ENCODE data around the gene POU6F2. TPM values are rescaled to one million over a fixed set of nuclear protein-coding genes. Genes with fewer than 3 reads are reported as not detected.

Gene POU6F2
- total RNA-seq, 4 donors from 2014 or later: 0.31 to 0.66 TPM; not detected in 2

- ATAC-seq: no peak
- WGBS, 2 donors (ENCODE audit: low coverage in 1 of 2): 79% methylated on average over 9 to 10 of the region's 10 CpGs
- H3K4me1 ChIP-seq: no peaks in the 10 kb centered on the region
Observed at GRCh38 chr7:39406467-39406866, 428.8 kb downstream of the POU6F2 start.

GRCh38 chr7:39407137-39407536 is 429.4 kb downstream of the POU6F2 start:
- Histone ChIP-seq H3K27ac (no peak overlapping the region), H3K4me1 (no peaks in the 10 kb centered on the region), H3K9me3 (no peaks in the 10 kb centered on the region), H3K4me3 (no peak overlapping the region), H3K36me3 (no peaks in the 10 kb centered on the region), H3K27me3 (no peaks in the 10 kb centered on the region)
- TF ChIP-seq POLR2AphosphoS5 (IDR thresholded peaks at IDR 0.05) (no peak), CTCF (IDR thresholded peaks at IDR 0.05) (no peak), EP300 (IDR thresholded peaks at IDR 0.05) (no peak), POLR2A (IDR thresholded peaks at IDR 0.05) (no peak)
- WGBS, 2 donors (ENCODE audit: low coverage in 1 of 2): 30 to 46% methylated on average over 2 to 3 of the region's 4 CpGs
- no peak for ATAC-seq

More at GRCh38 chr7:39406467-39406866, 428.8 kb downstream of the POU6F2 start:
- Histone ChIP-seq H3K27ac (no peak overlapping the region), H3K4me3 (no peak overlapping the region), H3K36me3 (no peaks in the 10 kb centered on the region), H3K27me3 (no peaks in the 10 kb centered on the region), H3K9me3 (no peaks in the 10 kb centered on the region)
- TF ChIP-seq EP300 (IDR thresholded peaks at IDR 0.05): no peak
- no peak for TF ChIP-seq CTCF (IDR thresholded peaks at IDR 0.05)
- no peak for TF ChIP-seq POLR2AphosphoS5 (IDR thresholded peaks at IDR 0.05)
- TF ChIP-seq POLR2A (IDR thresholded peaks at IDR 0.05): no peak

GRCh38 chr7:39407723-39408122 is 430.0 kb downstream of the POU6F2 start:
- Histone ChIP-seq H3K27ac (no peak overlapping the region), H3K36me3 (no peaks in the 10 kb centered on the region), H3K4me3 (no peak overlapping the region), H3K9me3 (no peaks in the 10 kb centered on the region), H3K4me1 (no peaks in the 10 kb centered on the region), H3K27me3 (no peaks in the 10 kb centered on the region)
- ATAC-seq: no peak
- WGBS, 2 donors (ENCODE audit: low coverage in 1 of 2): 71 to 78% methylated on average over 2 to 5 of the region's 8 CpGs
- TF ChIP-seq POLR2AphosphoS5 (IDR thresholded peaks at IDR 0.05) (no peak), EP300 (IDR thresholded peaks at IDR 0.05) (no peak), CTCF (IDR thresholded peaks at IDR 0.05) (no peak), POLR2A (IDR thresholded peaks at IDR 0.05) (no peak)

- WGBS, 2 donors (ENCODE audit: low coverage in 1 of 2): 13 to 26% methylated on average over 1 of the region's 1 CpG
- Histone ChIP-seq H3K4me3 (no peak overlapping the region), H3K4me1 (peaks cover 0 to 3% (median 0%) of the 10 kb centered on the region in 3 donors), H3K27me3 (no peaks in the 10 kb centered on the region), H3K27ac (no peak overlapping the region), H3K9me3 (no peaks in the 10 kb centered on the region), H3K36me3 (no peaks in the 10 kb centered on the region)
- TF ChIP-seq POLR2A (IDR thresholded peaks at IDR 0.05) (no peak), POLR2AphosphoS5 (IDR thresholded peaks at IDR 0.05) (no peak), CTCF (IDR thresholded peaks at IDR 0.05) (no peak), EP300 (IDR thresholded peaks at IDR 0.05) (no peak)
- ATAC-seq: no peak
Observed at GRCh38 chr7:39408906-39409305, 431.2 kb downstream of the POU6F2 start.

GRCh38 chr7:39410582-39410981 is 432.9 kb downstream of the POU6F2 start:
- no peaks in the 10 kb centered on the region for H3K36me3 ChIP-seq
- no peak overlapping the region for H3K27ac ChIP-seq
- no peak for ATAC-seq
- TF ChIP-seq EP300 (IDR thresholded peaks at IDR 0.05): no peak
- TF ChIP-seq CTCF (IDR thresholded peaks at IDR 0.05): no peak
- no peak for TF ChIP-seq POLR2A (IDR thresholded peaks at IDR 0.05)
- TF ChIP-seq POLR2AphosphoS5 (IDR thresholded peaks at IDR 0.05): no peak
- peaks cover 0 to 17% (median 4%) of the 10 kb centered on the region in 3 donors for H3K4me1 ChIP-seq
- H3K9me3 ChIP-seq: no peaks in the 10 kb centered on the region
- H3K4me3 ChIP-seq: no peak overlapping the region
- 91% methylated on average over 5 of the region's 5 CpGs; no CpG with 5 or more reads in 1 of the 2 donors for WGBS, 2 donors (ENCODE audit: low coverage in 1 of 2)
- H3K27me3 ChIP-seq: no peaks in the 10 kb centered on the region
